ENCODE results near the gene MKX. TPM values are rescaled to one million over a fixed set of nuclear protein-coding genes. Genes with fewer than 3 reads are reported as not detected.

Gene MKX
- total and polyA plus RNA-seq, 7 donors = 0.28 to 34.9 (median 11.3) TPM; not detected in 1

- Histone ChIP-seq H3K4me1 (no peaks in the 10 kb centered on the region), H3K4me3 (no peak overlapping the region), H3K27me3 (no peaks in the 10 kb centered on the region), H3K9me3 (no peaks in the 10 kb centered on the region), H3K27ac (no peak overlapping the region), H3K36me3 (no peaks in the 10 kb centered on the region)
- intact Hi-C loops (cut with DNase I) = no loop called here
- no peak for DNase-seq
- no peak for TF ChIP-seq CTCF (IDR thresholded peaks at IDR 0.05)
- no peak for TF ChIP-seq POLR2AphosphoS5 (IDR thresholded peaks at IDR 0.05)
- TF ChIP-seq POLR2A (IDR thresholded peaks at IDR 0.05) = no peak
- TF ChIP-seq EP300 (IDR thresholded peaks at IDR 0.05) = no peak
These were observed 82.0 kb downstream of the MKX start for GRCh38 chr10:27663621-27664020.

- no peak overlapping the region for H3K27ac ChIP-seq
- no peaks in the 10 kb centered on the region for H3K36me3 ChIP-seq
- H3K9me3 ChIP-seq = no peaks in the 10 kb centered on the region
- H3K4me1 ChIP-seq = no peaks in the 10 kb centered on the region
- no peak for TF ChIP-seq CTCF (IDR thresholded peaks at IDR 0.05)
- H3K27me3 ChIP-seq = no peaks in the 10 kb centered on the region
- intact Hi-C loops (cut with DNase I) = no loop called here
- WGBS, 2 donors = 73 to 78% methylated on average over 3 of the region's 3 CpGs
- DNase-seq = no peak
- no peak overlapping the region for H3K4me3 ChIP-seq
These were observed 83.9 kb downstream of the MKX start for GRCh38 chr10:27661514-27662286.

- Histone ChIP-seq H3K4me3 (no peak overlapping the region), H3K9me3 (no peaks in the 10 kb centered on the region), H3K4me1 (no peaks in the 10 kb centered on the region), H3K27me3 (no peaks in the 10 kb centered on the region), H3K36me3 (no peaks in the 10 kb centered on the region), H3K27ac (no peak overlapping the region)
- DNase-seq = no peak
- TF ChIP-seq CTCF (IDR thresholded peaks at IDR 0.05) (no peak), POLR2AphosphoS5 (IDR thresholded peaks at IDR 0.05) (no peak), EP300 (IDR thresholded peaks at IDR 0.05) (no peak), POLR2A (IDR thresholded peaks at IDR 0.05) (no peak)
- 41 to 71% methylated on average over 4 of the region's 4 CpGs for WGBS, 2 donors
- intact Hi-C loops (cut with DNase I) = no loop called here
These were observed 84.9 kb downstream of the MKX start for GRCh38 chr10:27660711-27661110.

GRCh38 chr10:27660268-27660667 lies 85.4 kb downstream of the MKX start:
- intact Hi-C loops (cut with DNase I) = no loop called here
- H3K4me1 ChIP-seq = no peaks in the 10 kb centered on the region
- no peak for TF ChIP-seq POLR2A (IDR thresholded peaks at IDR 0.05)
- no peak for TF ChIP-seq EP300 (IDR thresholded peaks at IDR 0.05)
- no peak for TF ChIP-seq CTCF (IDR thresholded peaks at IDR 0.05)
- TF ChIP-seq POLR2AphosphoS5 (IDR thresholded peaks at IDR 0.05) = no peak
- H3K36me3 ChIP-seq = no peaks in the 10 kb centered on the region
- no peak for DNase-seq
- H3K27me3 ChIP-seq = no peaks in the 10 kb centered on the region
- H3K27ac ChIP-seq = no peak overlapping the region
- no peaks in the 10 kb centered on the region for H3K9me3 ChIP-seq
- H3K4me3 ChIP-seq = no peak overlapping the region
- 80 to 85% methylated on average over 11 of the region's 11 CpGs for WGBS, 2 donors

- no peak for TF ChIP-seq POLR2A (IDR thresholded peaks at IDR 0.05)
- TF ChIP-seq POLR2AphosphoS5 (IDR thresholded peaks at IDR 0.05) = no peak
- no peak for TF ChIP-seq EP300 (IDR thresholded peaks at IDR 0.05)
- TF ChIP-seq CTCF (IDR thresholded peaks at IDR 0.05) = no peak
- no peak for DNase-seq
- WGBS, 2 donors = 80 to 85% methylated on average over 6 of the region's 6 CpGs
- H3K9me3 ChIP-seq = no peaks in the 10 kb centered on the region
- no peaks in the 10 kb centered on the region for H3K36me3 ChIP-seq
- H3K4me1 ChIP-seq = no peaks in the 10 kb centered on the region
- no peak overlapping the region for H3K4me3 ChIP-seq
- intact Hi-C loops (cut with DNase I) = loop anchor here (5.0 kb wide), 2 partner anchors 102 to 212 kb away; no protein-coding TSS in a partner anchor
- H3K27ac ChIP-seq = no peak overlapping the region
- H3K27me3 ChIP-seq = no peaks in the 10 kb centered on the region
These were observed 85.8 kb downstream of the MKX start for GRCh38 chr10:27659786-27660185.
